ENCODE data around the gene ALDH4A1.
A peak's percentile ranks its signal among the peaks of the same experiment; 100 is the strongest.
"Not testable (repeated sequence)": the region's sequence is repeated elsewhere in the genome, so short reads cannot be mapped to it uniquely, and the experiment has no call there.

ALDH4A1 gene

DNA sequence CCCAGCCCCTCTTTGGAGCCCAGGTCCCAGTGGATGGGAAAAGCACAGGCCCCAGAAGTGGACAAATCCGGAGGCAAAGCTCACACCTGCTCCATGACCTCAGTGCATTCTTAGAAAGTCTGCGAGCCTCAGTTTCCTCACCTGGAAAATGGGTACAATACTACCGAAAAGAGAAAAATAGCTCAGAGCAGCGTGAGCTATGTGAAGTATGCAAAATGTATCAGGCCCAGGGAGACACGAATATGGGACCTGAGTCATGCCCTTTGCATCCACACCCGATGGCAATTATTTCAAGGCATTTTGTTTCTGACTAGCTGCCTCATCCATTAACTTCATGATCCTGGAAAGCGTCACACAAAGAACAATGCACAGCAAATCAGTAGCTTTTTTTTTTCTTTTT is 9.2 kb downstream of the ALDH4A1 start:
- H3K4me2 ChIP-seq (ENCODE audit: low read length): no peak overlapping the region
- peak overlapping the region; percentile 76 for H2BK12ac ChIP-seq (ENCODE audit: low read length)
- no peak overlapping the region for H3K9ac ChIP-seq (ENCODE audit: low read length)
- H3K27me3 ChIP-seq (ENCODE audit: insufficient read depth, low read length): no peaks in the 10 kb centered on the region
- peak overlapping the region; percentile 21 for H3K4ac ChIP-seq (ENCODE audit: low read depth, low read length)
- peaks cover 35% of the 10 kb centered on the region for H3K79me1 ChIP-seq (ENCODE audit: low read length)
- peaks cover 14 to 17% of the 10 kb centered on the region in 2 experiments for H3K36me3 ChIP-seq (ENCODE audit: control insufficient read depth in 1 of 2, insufficient read depth in 2 of 2, low read length in 2 of 2)
- no peak overlapping the region for H3K14ac ChIP-seq (ENCODE audit: low read length)
- H3K27ac ChIP-seq (ENCODE audit: low read depth, low read length): peak overlapping the region; percentile 96
- DNase-seq: peak; percentile 90 to 99
- no CpG with 5 or more reads among the region's 7 CpGs for WGBS (ENCODE audit: extremely low coverage, insufficient coverage, insufficient read length)
- H2AFZ ChIP-seq (ENCODE audit: insufficient read depth, low read length, poor library complexity): no peak overlapping the region
- no peak overlapping the region for H2AK5ac ChIP-seq (ENCODE audit: low read length)
- no peak overlapping the region for H3K4me3 ChIP-seq (ENCODE audit: low read depth, low read length)
- peak overlapping the region; percentile 1 for H4K12ac ChIP-seq (ENCODE audit: low read depth, low read length)
- H2BK5ac ChIP-seq (ENCODE audit: low read depth, low read length, poor library complexity): peak overlapping the region; percentile 91
- no peak overlapping the region for H3K23ac ChIP-seq (ENCODE audit: low read length)
- H3K79me2 ChIP-seq (ENCODE audit: control insufficient read depth, insufficient read depth, low read length, poor library complexity): peaks cover 6% of the 10 kb centered on the region
- peaks cover 36 to 45% of the 10 kb centered on the region in 2 experiments for H3K4me1 ChIP-seq (ENCODE audit: control insufficient read depth in 1 of 2, insufficient read depth in 2 of 2, low read length in 2 of 2)
- peak overlapping the region; percentile 87 for H3K18ac ChIP-seq (ENCODE audit: low read length)
- H3K9me3 ChIP-seq (ENCODE audit: insufficient read depth, low read depth, low read length): peaks cover 5% of the 10 kb centered on the region
- H4K91ac ChIP-seq (ENCODE audit: low read depth, low read length): peak overlapping the region; percentile 91
- peak overlapping the region; percentile 92 for H2BK120ac ChIP-seq (ENCODE audit: insufficient read depth, low read length, poor library complexity)
- H4K8ac ChIP-seq (ENCODE audit: low read depth, low read length): peak overlapping the region; percentile 57

DNA sequence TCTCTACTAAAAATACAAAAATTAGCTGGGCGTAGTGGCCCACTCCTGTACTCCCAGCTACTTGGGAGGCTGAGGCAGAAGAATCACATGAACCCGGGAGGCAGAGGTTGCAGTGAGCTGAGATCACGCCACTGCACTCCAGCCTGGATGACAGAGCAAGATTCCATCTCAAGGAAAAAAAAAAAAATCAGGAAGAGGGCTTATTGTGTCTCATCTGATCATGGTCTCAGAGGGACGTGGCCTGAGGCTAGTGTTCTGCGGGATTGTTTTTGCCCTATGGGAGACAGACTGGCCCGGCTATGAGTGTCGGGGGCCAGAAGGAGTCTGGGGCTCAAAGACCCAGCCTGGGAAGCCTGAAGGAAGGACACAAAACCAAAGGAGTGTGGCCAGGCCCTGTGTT is 10.5 kb downstream of the ALDH4A1 start:
- peak overlapping the region; percentile 10 for H3K18ac ChIP-seq (ENCODE audit: low read length)
- H3K36me3 ChIP-seq (ENCODE audit: control insufficient read depth in 1 of 2, insufficient read depth in 2 of 2, low read length in 2 of 2): peaks cover 11 to 18% of the 10 kb centered on the region in 2 experiments
- H3K4me2 ChIP-seq (ENCODE audit: low read length): peak overlapping the region; percentile 20
- peak in 1 of 2 donors; percentile 39 for DNase-seq
- not testable (repeated sequence) for H3K27me3 ChIP-seq (ENCODE audit: insufficient read depth, low read length); H3K9ac ChIP-seq (ENCODE audit: low read length); H3K4me3 ChIP-seq (ENCODE audit: low read depth, low read length); H3K79me2 ChIP-seq (ENCODE audit: control insufficient read depth, insufficient read depth, low read length, poor library complexity); H4K12ac ChIP-seq (ENCODE audit: low read depth, low read length); H2AFZ ChIP-seq (ENCODE audit: insufficient read depth, low read length, poor library complexity); H3K23ac ChIP-seq (ENCODE audit: low read length); H3K9me3 ChIP-seq (ENCODE audit: insufficient read depth, low read depth, low read length); H2BK12ac ChIP-seq (ENCODE audit: low read length)
- peak overlapping the region; percentile 97 for H4K91ac ChIP-seq (ENCODE audit: low read depth, low read length)
- H3K4ac ChIP-seq (ENCODE audit: low read depth, low read length): peak overlapping the region; percentile 10
- peak overlapping the region; percentile 96 for H3K27ac ChIP-seq (ENCODE audit: low read depth, low read length)
- peak overlapping the region; percentile 57 for H4K8ac ChIP-seq (ENCODE audit: low read depth, low read length)
- WGBS (ENCODE audit: extremely low coverage, insufficient coverage, insufficient read length): no CpG with 5 or more reads among the region's 7 CpGs
- H3K14ac ChIP-seq (ENCODE audit: low read length): peak overlapping the region; percentile 78
- peaks cover 35% of the 10 kb centered on the region for H3K79me1 ChIP-seq (ENCODE audit: low read length)
- H2BK120ac ChIP-seq (ENCODE audit: insufficient read depth, low read length, poor library complexity): peak overlapping the region; percentile 92
- peak overlapping the region; percentile 91 for H2BK5ac ChIP-seq (ENCODE audit: low read depth, low read length, poor library complexity)
- H3K4me1 ChIP-seq (ENCODE audit: control insufficient read depth in 1 of 2, insufficient read depth in 2 of 2, low read length in 2 of 2): peaks cover 36 to 45% of the 10 kb centered on the region in 2 experiments
- H2AK5ac ChIP-seq (ENCODE audit: low read length): peak overlapping the region; percentile 91

DNA sequence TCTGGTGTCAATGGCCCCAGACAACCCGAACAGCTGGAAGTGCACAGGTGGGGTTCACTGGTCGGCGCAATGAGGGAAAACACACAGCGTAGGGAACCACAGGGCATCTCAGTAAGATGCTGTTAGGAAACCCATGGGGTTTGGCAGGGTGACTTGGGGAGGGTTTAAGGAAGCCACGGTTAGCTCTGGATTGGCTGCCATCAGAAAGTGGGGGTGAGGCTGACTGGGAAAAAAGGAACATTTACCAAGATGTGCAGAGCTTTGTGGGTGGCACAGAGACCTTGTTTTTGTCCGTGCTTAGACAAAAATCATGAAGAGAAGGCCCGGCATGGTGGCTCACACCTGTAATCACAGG is 11.0 kb downstream of the ALDH4A1 start:
- no peaks in the 10 kb centered on the region for H3K27me3 ChIP-seq (ENCODE audit: insufficient read depth, low read length)
- no peak overlapping the region for H3K9ac ChIP-seq (ENCODE audit: low read length)
- peak overlapping the region; percentile 97 for H4K91ac ChIP-seq (ENCODE audit: low read depth, low read length)
- H3K9me3 ChIP-seq (ENCODE audit: insufficient read depth, low read depth, low read length): peaks cover 3% of the 10 kb centered on the region
- H3K79me2 ChIP-seq (ENCODE audit: control insufficient read depth, insufficient read depth, low read length, poor library complexity): peaks cover 6% of the 10 kb centered on the region
- peak overlapping the region; percentile 90 for H3K18ac ChIP-seq (ENCODE audit: low read length)
- peak overlapping the region; percentile 90 for H2AK5ac ChIP-seq (ENCODE audit: low read length)
- peak overlapping the region; percentile 66 for H4K8ac ChIP-seq (ENCODE audit: low read depth, low read length)
- no peak for DNase-seq
- H3K79me1 ChIP-seq (ENCODE audit: low read length): peaks cover 35% of the 10 kb centered on the region
- peaks cover 11 to 18% of the 10 kb centered on the region in 2 experiments for H3K36me3 ChIP-seq (ENCODE audit: control insufficient read depth in 1 of 2, insufficient read depth in 2 of 2, low read length in 2 of 2)
- peak overlapping the region; percentile 71 for H3K27ac ChIP-seq (ENCODE audit: low read depth, low read length)
- peak overlapping the region; percentile 90 for H2BK120ac ChIP-seq (ENCODE audit: insufficient read depth, low read length, poor library complexity)
- peaks cover 40 to 45% of the 10 kb centered on the region in 2 experiments for H3K4me1 ChIP-seq (ENCODE audit: control insufficient read depth in 1 of 2, insufficient read depth in 2 of 2, low read length in 2 of 2)
- peak overlapping the region; percentile 71 for H2BK5ac ChIP-seq (ENCODE audit: low read depth, low read length, poor library complexity)
- H3K4me2 ChIP-seq (ENCODE audit: low read length): peak overlapping the region; percentile 12
- peak overlapping the region; percentile 94 for H2BK12ac ChIP-seq (ENCODE audit: low read length)
- peak overlapping the region; percentile 68 for H3K4ac ChIP-seq (ENCODE audit: low read depth, low read length)
- peak overlapping the region; percentile 23 for H2AFZ ChIP-seq (ENCODE audit: insufficient read depth, low read length, poor library complexity)
- H3K14ac ChIP-seq (ENCODE audit: low read length): peak overlapping the region; percentile 77
- WGBS (ENCODE audit: extremely low coverage, insufficient coverage, insufficient read length): no CpG with 5 or more reads among the region's 7 CpGs
- no peak overlapping the region for H3K23ac ChIP-seq (ENCODE audit: low read length)
- peak overlapping the region; percentile 40 for H4K12ac ChIP-seq (ENCODE audit: low read depth, low read length)
- H3K4me3 ChIP-seq (ENCODE audit: low read depth, low read length): no peak overlapping the region

DNA sequence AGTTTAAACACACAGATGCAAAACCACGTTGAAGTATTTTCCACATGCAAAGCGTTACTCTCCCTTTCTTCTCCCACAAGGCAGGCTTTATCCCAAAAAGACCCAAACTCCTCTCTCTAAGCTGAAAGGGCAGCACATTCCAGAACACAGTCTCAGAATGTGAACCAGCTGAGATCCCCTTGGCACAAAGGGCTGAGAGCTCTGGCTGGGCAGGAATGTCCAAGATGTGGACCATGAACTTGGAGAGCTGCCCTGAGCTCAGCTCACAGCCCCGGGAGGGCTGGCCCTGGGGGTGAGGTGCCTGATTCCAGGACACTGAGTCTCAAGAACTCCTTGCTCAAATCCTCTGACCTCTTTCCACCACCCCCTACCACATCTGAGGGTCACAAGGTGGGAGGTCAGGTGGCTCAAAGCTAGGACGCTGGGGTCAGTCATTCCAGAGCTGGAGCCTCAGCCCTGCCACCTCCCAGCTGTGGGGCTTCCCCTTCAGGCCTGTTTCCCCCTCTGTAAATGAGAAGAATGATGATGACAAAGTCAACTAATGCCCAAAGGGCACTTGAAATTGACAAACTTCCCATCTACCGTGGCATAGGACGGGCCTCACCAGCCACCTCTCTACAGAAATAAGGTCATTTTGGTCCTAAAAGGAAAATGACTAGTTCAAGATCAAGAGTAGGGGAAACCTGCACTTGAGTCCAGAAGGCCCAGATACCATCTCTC is 11.5 kb downstream of the ALDH4A1 start:
- Histone ChIP-seq H3K4me3 (ENCODE audit: low read depth, low read length) (no peak overlapping the region), H3K27ac (ENCODE audit: low read depth, low read length) (no peak overlapping the region), H3K23ac (ENCODE audit: low read length) (no peak overlapping the region), H3K4me2 (ENCODE audit: low read length) (no peak overlapping the region), H2BK5ac (ENCODE audit: low read depth, low read length, poor library complexity) (peak overlapping the region; percentile 71), H3K36me3 (ENCODE audit: control insufficient read depth in 1 of 2, insufficient read depth in 2 of 2, low read length in 2 of 2) (peaks cover 8 to 22% of the 10 kb centered on the region in 2 experiments), H3K4ac (ENCODE audit: low read depth, low read length) (peak overlapping the region; percentile 68), H3K9ac (ENCODE audit: low read length) (no peak overlapping the region), H3K79me2 (ENCODE audit: control insufficient read depth, insufficient read depth, low read length, poor library complexity) (peaks cover 6% of the 10 kb centered on the region), H3K9me3 (ENCODE audit: insufficient read depth, low read depth, low read length) (peaks cover 3% of the 10 kb centered on the region), H2BK12ac (ENCODE audit: low read length) (peak overlapping the region; percentile 94), H2BK120ac (ENCODE audit: insufficient read depth, low read length, poor library complexity) (peak overlapping the region; percentile 90), H3K79me1 (ENCODE audit: low read length) (peaks cover 35% of the 10 kb centered on the region), H3K27me3 (ENCODE audit: insufficient read depth, low read length) (no peaks in the 10 kb centered on the region), H2AFZ (ENCODE audit: insufficient read depth, low read length, poor library complexity) (no peak overlapping the region), H4K8ac (ENCODE audit: low read depth, low read length) (peak overlapping the region; percentile 66), H2AK5ac (ENCODE audit: low read length) (peak overlapping the region; percentile 90), H4K91ac (ENCODE audit: low read depth, low read length) (peak overlapping the region; percentile 97), H3K4me1 (ENCODE audit: control insufficient read depth in 1 of 2, insufficient read depth in 2 of 2, low read length in 2 of 2) (peaks cover 40 to 46% of the 10 kb centered on the region in 2 experiments), H3K14ac (ENCODE audit: low read length) (peak overlapping the region; percentile 77), H4K12ac (ENCODE audit: low read depth, low read length) (peak overlapping the region; percentile 40), H3K18ac (ENCODE audit: low read length) (peak overlapping the region; percentile 90)
- DNase-seq: no peak
- no CpG with 5 or more reads among the region's 6 CpGs for WGBS (ENCODE audit: extremely low coverage, insufficient coverage, insufficient read length)
